ENCODE measurements around the gene RFFL. TPM values are rescaled to one million over a fixed set of nuclear protein-coding genes. Genes with fewer than 3 reads are reported as not detected.

RFFL gene
- total and polyA plus RNA-seq, 2 of the 4 experiments (the other 2 are of a cell fraction) = 11.6 to 19.2 TPM

GRCh38 chr17:35057332-35057915 lies 6.1 kb downstream of the RFFL start:
- dilution Hi-C loops (cut with HindIII; ENCODE audit: low sequenced_read_pairs, unreplicated experiment) (no loop called here), in situ Hi-C loops (cut with MboI; ENCODE audit: low sequenced_read_pairs) (no loop called here), intact Hi-C loops (cut with micrococcal nuclease) (no loop called here)
- Histone ChIP-seq H3K9me3 (ENCODE audit: control insufficient read depth, insufficient read depth, low read length) (no peaks in the 10 kb centered on the region), H4K20me1 (ENCODE audit: insufficient read depth, low read length) (no peaks in the 10 kb centered on the region), H3K9me1 (ENCODE audit: insufficient read depth, low read length) (peaks cover under 1% of the 10 kb centered on the region; the same call in 1 of the 2 replicates), H3K36me3 (ENCODE audit: control insufficient read depth, insufficient read depth, low read length) (peaks cover 1% of the 10 kb centered on the region), H2AK5ac (ENCODE audit: low read depth, low read length) (no peak overlapping the region), H2BK20ac (ENCODE audit: low read depth, low read length) (no peak overlapping the region), H3K27me3 (ENCODE audit: control insufficient read depth, insufficient read depth, low read length) (no peaks in the 10 kb centered on the region), H3K56ac (ENCODE audit: extremely low read depth, insufficient read depth, low read length) (no peak overlapping the region), H3K23ac (ENCODE audit: low read depth, low read length) (no peak overlapping the region), H3K14ac (replicated peaks; ENCODE audit: low read depth, low read length) (no peak overlapping the region), H3K4me3 (ENCODE audit: insufficient read depth, low read depth, low read length) (no peak overlapping the region), H2BK5ac (ENCODE audit: low read depth, low read length, poor library complexity, severe bottlenecking) (no peak overlapping the region), H2BK15ac (ENCODE audit: low read depth, low read length) (no peak overlapping the region), H3K4me2 (ENCODE audit: low read depth, low read length) (no peak overlapping the region), H2AFZ (replicated peaks; ENCODE audit: low read length, poor library complexity) (no peak overlapping the region), H3K18ac (ENCODE audit: low read depth, low read length) (no peak overlapping the region), H3K9ac (ENCODE audit: low read depth, low read length) (no peak overlapping the region), H4K91ac (ENCODE audit: insufficient read depth, low read depth, low read length) (no peak overlapping the region), H2BK120ac (ENCODE audit: low read depth, low read length) (no peak overlapping the region), H2AK9ac (replicated peaks; ENCODE audit: low read depth, low read length, poor library complexity) (no peak overlapping the region), H3K27ac (ENCODE audit: insufficient read depth, low read length) (no peak overlapping the region), H4K5ac (ENCODE audit: low read depth, low read length) (no peak overlapping the region), H3K4me1 (ENCODE audit: control insufficient read depth, insufficient read depth, low read length) (peaks cover 3% of the 10 kb centered on the region; the same call in 1 of the 2 replicates), H4K8ac (ENCODE audit: low read depth in 2 of 2, low read length in 2 of 2) (no peak overlapping the region), H3K4ac (ENCODE audit: low read depth, low read length) (no peak overlapping the region), H3K79me1 (ENCODE audit: low read depth in 1 of 2, low read length in 2 of 2) (peaks cover 26 to 68% of the 10 kb centered on the region in 2 experiments)
- 100% methylated on average over 1 of the region's 1 CpG; no CpG with 5 or more reads in 1 of the 2 experiments for WGBS, 2 experiments (ENCODE audit: extremely low coverage in 2 of 2, insufficient read length in 1 of 2)
- DNase-seq (no peak), ATAC-seq (ENCODE audit: low read depth) (no peak)
- TF ChIP-seq MAFK (IDR thresholded peaks at IDR 0.05; ENCODE audit: low read depth, low read length) (no peak), CTCF (conservative IDR thresholded peaks at IDR 0.05; ENCODE audit: low read depth, low read length) (no peak), MAZ (IDR thresholded peaks at IDR 0.05; ENCODE audit: borderline replicate concordance, low read depth, low read length) (no peak), RFX5 (IDR thresholded peaks at IDR 0.05; ENCODE audit: low read depth, low read length) (no peak), BHLHE40 (IDR thresholded peaks at IDR 0.05; ENCODE audit: low read depth, low read length) (no peak), NFE2L2 (IDR thresholded peaks at IDR 0.05; ENCODE audit: low read depth, low read length) (no peak), CHD1 (IDR thresholded peaks at IDR 0.05; ENCODE audit: low read depth, low read length) (no peak), FOS (IDR thresholded peaks at IDR 0.05; ENCODE audit: low read depth, low read length) (no peak), CEBPB (IDR thresholded peaks at IDR 0.05; ENCODE audit: low read depth, low read length) (no peak), MXI1 (IDR thresholded peaks at IDR 0.05; ENCODE audit: borderline replicate concordance, low read depth, low read length) (no peak), RCOR1 (IDR thresholded peaks at IDR 0.05; ENCODE audit: insufficient replicate concordance, low read length) (no peak), ELK1 (IDR thresholded peaks at IDR 0.05; ENCODE audit: borderline replicate concordance, low read depth, low read length) (no peak), SMC3 (IDR thresholded peaks at IDR 0.05; ENCODE audit: low read depth, low read length) (no peak), RAD21 (IDR thresholded peaks at IDR 0.05; ENCODE audit: low read length) (no peak)
- BruUV-seq (replicated peaks) = no TSS peak
- ChIA-PET CTCF (no interaction called here), POLR2A (ENCODE audit: unreplicated experiment) (no interaction called here)
